Activated CD8-positive, alpha-beta memory T cell treated with anti-CD3 and anti-CD28 coated beads, Interleukin-2, amount 50 U/mL, for 48 hours (primary cell): ENCODE measurements around the gene PAX4.

Experiments
- DNase-seq: peaks from one replicate; pipeline ENCODE4 v3.0.0-alpha.2; 2020

PAX4 gene

GRCh38 chr7:127628445-127628844 is 10.5 kb upstream of the PAX4 start:
- no peak for DNase-seq

GRCh38 chr7:127625331-127625730 is 7.4 kb upstream of the PAX4 start:
- no peak for DNase-seq

- DNase-seq = no peak
These were observed 2.7 kb upstream of the PAX4 start for GRCh38 chr7:127620406-127621233.

- no peak for DNase-seq
These were observed 1.9 kb upstream of the PAX4 start for GRCh38 chr7:127619681-127620405.

GRCh38 chr7:127618775-127619174 is 833 bp upstream of the PAX4 start:
- no peak for DNase-seq

- DNase-seq = no peak
These were observed 1.2 kb downstream of the PAX4 start for GRCh38 chr7:127616724-127617123.

- DNase-seq = no peak
These were observed 5.7 kb downstream of the PAX4 start for GRCh38 chr7:127612263-127612662.

- DNase-seq = no peak
These were observed 8.6 kb downstream of the PAX4 start for GRCh38 chr7:127609297-127609696.

- no peak for DNase-seq
These were observed 9.5 kb downstream of the PAX4 start for GRCh38 chr7:127608446-127608845.

GRCh38 chr7:127600885-127601284 is 17.1 kb downstream of the PAX4 start:
- no peak for DNase-seq

GRCh38 chr7:127598318-127598717 is 19.6 kb downstream of the PAX4 start:
- DNase-seq = no peak

GRCh38 chr7:127595737-127596136 is 22.2 kb downstream of the PAX4 start:
- no peak for DNase-seq

- no peak for DNase-seq
These were observed 23.5 kb downstream of the PAX4 start for GRCh38 chr7:127594490-127594889.

- DNase-seq = no peak
These were observed 25.4 kb downstream of the PAX4 start for GRCh38 chr7:127592550-127592949.

GRCh38 chr7:127591591-127591990 is 26.4 kb downstream of the PAX4 start:
- no peak for DNase-seq

- DNase-seq = no peak
These were observed 26.8 kb downstream of the PAX4 start for GRCh38 chr7:127591189-127591588.

- DNase-seq = no peak
These were observed 28.0 kb downstream of the PAX4 start for GRCh38 chr7:127589896-127590295.

- DNase-seq = peak; percentile 70
These were observed 29.1 kb downstream of the PAX4 start for GRCh38 chr7:127588697-127589482.

- DNase-seq = peak; percentile 94
These were observed 29.8 kb downstream of the PAX4 start, which contains the start of gene ARF5 for GRCh38 chr7:127588019-127588696. ARF5 (plus strand) TSS chr7:127588411; CDS start chr7:127588499, 88 bp downstream.

- no peak for DNase-seq
These were observed 30.3 kb downstream of the PAX4 start for GRCh38 chr7:127587663-127588018.

- no peak for DNase-seq
These were observed 31.6 kb downstream of the PAX4 start for GRCh38 chr7:127586346-127586745.

- DNase-seq = peak; percentile 99
These were observed 32.6 kb downstream of the PAX4 start, which contains the start of gene GCC1 for GRCh38 chr7:127585044-127585953. GCC1 (minus strand) TSS chr7:127585596; CDS start chr7:127585182, 414 bp downstream.
